ENCODE results near the gene ASCL2. TPM values are rescaled to one million over a fixed set of nuclear protein-coding genes. Genes with fewer than 3 reads are reported as not detected.

ASCL2 gene
- total and polyA plus RNA-seq, 2 experiments from 2014 or later, result 5.6 to 7.9 TPM

DNA sequence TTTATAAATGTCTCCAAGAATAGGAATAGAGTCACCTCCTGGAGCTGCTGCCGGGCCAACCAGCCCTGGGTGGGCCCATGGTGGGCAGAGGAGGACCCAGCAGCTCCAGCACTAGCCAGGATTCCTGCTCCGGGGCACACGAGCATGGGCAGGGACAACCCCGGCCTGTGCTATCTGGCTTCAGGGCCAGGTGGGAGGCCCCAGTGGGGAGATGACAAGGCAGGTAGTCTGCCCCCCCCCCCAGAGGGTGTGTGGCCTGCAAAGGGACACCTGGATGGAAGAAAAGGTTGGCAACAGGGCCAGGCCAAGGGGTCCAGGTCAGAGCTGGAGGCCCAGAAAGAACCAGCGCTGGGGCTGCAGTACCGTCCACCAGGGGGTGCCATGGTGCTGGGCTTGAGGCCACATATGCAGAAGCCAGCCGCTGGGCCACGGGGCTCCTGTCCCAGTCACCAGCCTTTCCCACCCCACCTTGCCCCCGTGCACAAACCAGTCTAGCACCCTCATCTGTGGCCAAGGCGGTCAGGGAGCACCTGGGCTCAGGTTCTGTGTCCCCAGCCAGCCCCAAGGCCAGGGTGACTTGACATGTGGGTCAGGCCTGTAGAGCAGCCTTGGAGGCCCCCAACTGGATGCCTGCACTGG is 34.9 kb upstream of the ASCL2 start:
- H4K20me1 ChIP-seq (ENCODE audit: insufficient read depth, poor library complexity, severe bottlenecking), result no peaks in the 10 kb centered on the region
- H3K9me2 ChIP-seq (replicated peaks; ENCODE audit: insufficient read depth), result no peaks in the 10 kb centered on the region
- DNase-seq (ENCODE audit: low spot score), result peak; percentile 88
- no peaks in the 10 kb centered on the region for H3K9me3 ChIP-seq (ENCODE audit: low read depth)
- H3K27ac ChIP-seq, result peak overlapping the region; percentile 99
- WGBS (ENCODE audit: low lambda C conversion rate, missing lambda C conversion rate), result 36% methylated on average over 10 of the region's 10 CpGs
- peak overlapping the region; percentile 70 for H3K4me2 ChIP-seq
- TF ChIP-seq, protein P1, sequence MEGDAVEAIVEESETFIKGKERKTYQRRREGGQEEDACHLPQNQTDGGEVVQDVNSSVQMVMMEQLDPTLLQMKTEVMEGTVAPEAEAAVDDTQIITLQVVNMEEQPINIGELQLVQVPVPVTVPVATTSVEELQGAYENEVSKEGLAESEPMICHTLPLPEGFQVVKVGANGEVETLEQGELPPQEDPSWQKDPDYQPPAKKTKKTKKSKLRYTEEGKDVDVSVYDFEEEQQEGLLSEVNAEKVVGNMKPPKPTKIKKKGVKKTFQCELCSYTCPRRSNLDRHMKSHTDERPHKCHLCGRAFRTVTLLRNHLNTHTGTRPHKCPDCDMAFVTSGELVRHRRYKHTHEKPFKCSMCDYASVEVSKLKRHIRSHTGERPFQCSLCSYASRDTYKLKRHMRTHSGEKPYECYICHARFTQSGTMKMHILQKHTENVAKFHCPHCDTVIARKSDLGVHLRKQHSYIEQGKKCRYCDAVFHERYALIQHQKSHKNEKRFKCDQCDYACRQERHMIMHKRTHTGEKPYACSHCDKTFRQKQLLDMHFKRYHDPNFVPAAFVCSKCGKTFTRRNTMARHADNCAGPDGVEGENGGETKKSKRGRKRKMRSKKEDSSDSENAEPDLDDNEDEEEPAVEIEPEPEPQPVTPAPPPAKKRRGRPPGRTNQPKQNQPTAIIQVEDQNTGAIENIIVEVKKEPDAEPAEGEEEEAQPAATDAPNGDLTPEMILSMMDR (IDR thresholded peaks at IDR 0.05; ENCODE audit: poor library complexity), result peak; percentile 78
- no peak for TF ChIP-seq EZH2phosphoT487 (IDR thresholded peaks at IDR 0.05; ENCODE audit: low read depth, severe bottlenecking, unreplicated experiment)
- H2AFZ ChIP-seq, result no peak overlapping the region
- no peaks in the 10 kb centered on the region for H3K79me2 ChIP-seq
- H3K27me3 ChIP-seq, result no peaks in the 10 kb centered on the region
- H3K4me1 ChIP-seq (ENCODE audit: insufficient read depth), result peaks cover 57% of the 10 kb centered on the region
- H3K4me3 ChIP-seq, result no peak overlapping the region
- H3K36me3 ChIP-seq (replicated peaks; ENCODE audit: insufficient read depth, low read depth), result no peaks in the 10 kb centered on the region

DNA sequence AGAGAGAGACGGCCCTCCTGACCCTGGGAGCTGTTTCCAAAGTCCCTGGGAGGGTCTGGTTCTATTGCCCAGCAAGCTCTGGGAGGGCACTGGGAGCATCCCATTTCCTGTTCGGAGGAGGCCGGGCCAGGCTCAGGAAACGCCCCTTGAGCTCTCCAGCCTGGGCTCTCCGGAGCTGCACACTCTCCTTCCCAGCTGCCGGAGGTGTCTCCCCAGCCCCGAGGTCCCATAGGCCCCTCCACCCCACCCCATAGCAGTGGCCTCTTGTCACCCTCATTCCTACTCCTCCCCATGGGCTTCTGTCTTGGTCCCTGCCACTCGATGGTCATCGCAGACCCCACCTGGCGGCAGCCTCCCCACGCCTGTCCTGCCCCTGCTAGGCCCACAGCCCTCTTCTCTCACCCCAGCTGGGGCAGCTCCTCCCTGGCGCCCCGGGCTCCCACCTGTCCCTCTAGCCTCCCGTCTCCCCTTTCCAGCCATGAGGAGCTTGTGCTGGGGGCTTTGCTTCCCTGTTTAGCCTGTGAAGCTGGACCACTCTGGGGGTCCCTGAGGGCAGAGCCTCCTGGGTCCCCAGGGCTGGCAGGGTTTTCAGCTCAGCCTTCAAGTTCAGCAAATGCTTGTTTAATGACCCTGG is 34.2 kb upstream of the ASCL2 start:
- no peak overlapping the region for H2AFZ ChIP-seq
- H3K4me1 ChIP-seq (ENCODE audit: insufficient read depth), result peaks cover 57% of the 10 kb centered on the region
- 92% methylated on average over 14 of the region's 14 CpGs for WGBS (ENCODE audit: low lambda C conversion rate, missing lambda C conversion rate)
- no peaks in the 10 kb centered on the region for H3K79me2 ChIP-seq
- H3K4me2 ChIP-seq, result peak overlapping the region; percentile 70
- no peaks in the 10 kb centered on the region for H3K36me3 ChIP-seq (replicated peaks; ENCODE audit: insufficient read depth, low read depth)
- TF ChIP-seq, protein P1 (IDR thresholded peaks at IDR 0.05; ENCODE audit: poor library complexity), result no peak
- TF ChIP-seq EZH2 (IDR thresholded peaks at IDR 0.05; ENCODE audit: borderline replicate concordance) (no peak), EZH2phosphoT487 (IDR thresholded peaks at IDR 0.05; ENCODE audit: low read depth, severe bottlenecking, unreplicated experiment) (no peak)
- H3K4me3 ChIP-seq, result no peak overlapping the region
- no peaks in the 10 kb centered on the region for H3K9me2 ChIP-seq (replicated peaks; ENCODE audit: insufficient read depth)
- no peaks in the 10 kb centered on the region for H4K20me1 ChIP-seq (ENCODE audit: insufficient read depth, poor library complexity, severe bottlenecking)
- H3K27ac ChIP-seq, result peak overlapping the region; percentile 99
- H3K9me3 ChIP-seq (ENCODE audit: low read depth), result no peaks in the 10 kb centered on the region
- H3K27me3 ChIP-seq, result no peaks in the 10 kb centered on the region
- no peak for DNase-seq (ENCODE audit: low spot score)

- no peaks in the 10 kb centered on the region for H3K9me3 ChIP-seq (ENCODE audit: low read depth)
- no peaks in the 10 kb centered on the region for H3K36me3 ChIP-seq (replicated peaks; ENCODE audit: insufficient read depth, low read depth)
- no peaks in the 10 kb centered on the region for H3K27me3 ChIP-seq
- peak; percentile 71 for DNase-seq (ENCODE audit: low spot score)
- H3K79me2 ChIP-seq, result no peaks in the 10 kb centered on the region
- WGBS (ENCODE audit: low lambda C conversion rate, missing lambda C conversion rate), result 52% methylated on average over 15 of the region's 15 CpGs
- H3K27ac ChIP-seq, result peak overlapping the region; percentile 99
- peak overlapping the region; percentile 70 for H3K4me2 ChIP-seq
- H2AFZ ChIP-seq, result no peak overlapping the region
- TF ChIP-seq EZH2phosphoT487 (IDR thresholded peaks at IDR 0.05; ENCODE audit: low read depth, severe bottlenecking, unreplicated experiment), result no peak
- TF ChIP-seq, protein P1 (IDR thresholded peaks at IDR 0.05; ENCODE audit: poor library complexity), result no peak
- TF ChIP-seq EZH2 (IDR thresholded peaks at IDR 0.05; ENCODE audit: borderline replicate concordance), result no peak
- peaks cover 61% of the 10 kb centered on the region for H3K4me1 ChIP-seq (ENCODE audit: insufficient read depth)
- no peak overlapping the region for H3K4me3 ChIP-seq
- H4K20me1 ChIP-seq (ENCODE audit: insufficient read depth, poor library complexity, severe bottlenecking), result no peaks in the 10 kb centered on the region
- no peaks in the 10 kb centered on the region for H3K9me2 ChIP-seq (replicated peaks; ENCODE audit: insufficient read depth)
Measured at GRCh38 chr11:2303627-2304505, 33.5 kb upstream of the ASCL2 start.

Data from hepatocyte (in vitro differentiated cells).